Smooth muscle cell (in vitro differentiated cells): ENCODE measurements around the gene ATAD5. TPM values are rescaled to one million over a fixed set of nuclear protein-coding genes. Genes with fewer than 3 reads are reported as not detected.
"Not testable (repeated sequence)": the region's sequence is repeated elsewhere in the genome, so short reads cannot be mapped to it uniquely, and the experiment has no call there.

ENCODE experiments used
- DNase-seq: peaks from one replicate; lab custom pipeline; 2025; ENCODE audit not compliant: unreplicated experiment; lab: John Stamatoyannopoulos, UW
- H2AFZ ChIP-seq: fragments of 200-600 bp; sonication (generic); 2 replicates; pipeline ENCODE4 v1.6.0; 2016; ENCODE audit warnings: antibody characterized with exemption, low read depth, mild to moderate bottlenecking
- H3F3A ChIP-seq: fragments of 200-600 bp; sonication (generic); 2 replicates; pipeline ENCODE4 v1.6.0; 2017; ENCODE audit warnings: antibody characterized with exemption, low read depth
- H3K27ac ChIP-seq: fragments of 200-600 bp; sonication (generic); 2 replicates; pipeline ENCODE4 v1.5.1; 2016; ENCODE audit warnings: low read depth, mild to moderate bottlenecking
- H3K27me3 ChIP-seq: fragments of 200-600 bp; sonication (generic); 2 replicates; pipeline ENCODE4 v1.6.1; 2016; ENCODE audit warnings: low read depth, mild to moderate bottlenecking
- H3K36me3 ChIP-seq: fragments of 200-600 bp; sonication (generic); 2 replicates; pipeline ENCODE4 v1.5.1; 2016; ENCODE audit warnings: low read depth
- H3K4me1 ChIP-seq: fragments of 200-600 bp; sonication (generic); 2 replicates; pipeline ENCODE4 v1.5.1; 2016; ENCODE audit warnings: low read depth
- H3K4me2 ChIP-seq: fragments of 200-600 bp; sonication (generic); 2 replicates; pipeline ENCODE4 v1.6.0; 2016; ENCODE audit warnings: mild to moderate bottlenecking
- H3K4me3 ChIP-seq: fragments of 200-600 bp; sonication (generic); 2 replicates; pipeline ENCODE4 v1.5.1; 2016; ENCODE audit warnings: mild to moderate bottlenecking
- H3K79me2 ChIP-seq: fragments of 200-600 bp; sonication (generic); 2 replicates; pipeline ENCODE4 v1.6.0; 2016; ENCODE audit warnings: low read depth, mild to moderate bottlenecking
- H3K9ac ChIP-seq: fragments of 200-600 bp; sonication (generic); 2 replicates; pipeline ENCODE4 v1.6.0; 2016; ENCODE audit warnings: low read depth
- H3K9me3 ChIP-seq: fragments of 200-600 bp; sonication (generic); replicated peaks from 2 replicates; pipeline ENCODE4 v1.5.1; 2016; ENCODE audit warnings: low read depth
- H4K20me1 ChIP-seq: fragments of 200-600 bp; sonication (generic); 2 replicates; pipeline ENCODE4 v1.6.0; 2016; ENCODE audit warnings: low read depth
- CTCF ChIP-seq: fragments of 200-600 bp; sonication (generic); IDR thresholded peaks from 2 replicates; pipeline ENCODE4 v1.5.1; 2017; ENCODE audit warnings: borderline replicate concordance, mild to moderate bottlenecking, antibody characterized with exemption; ENCODE audit not compliant: insufficient read depth, poor library complexity, severe bottlenecking
- WGBS: methylation state at CpG from one replicate; pipeline ENCODE4 v1.1.7; 2016; ENCODE audit warnings: low lambda C conversion rate; 5-methylcytosine and 5-hydroxymethylcytosine counted together
- polyA plus RNA-seq: library from polyadenylated mRNA; unstranded; fragments of >200 nt; fragmentation: Nextera tagmentation; extraction: Ambion mirVana; gene quantifications from 2 replicates; pipeline ENCODE4 v1.2.1, GENCODE V29; 2016
- total RNA-seq: library from RNA; depleted of rRNA; stranded (reverse); fragments of >200 nt; gene quantifications from 2 replicates; pipeline ENCODE4 v1.2.3, GENCODE V29; 2014

The ATAD5 gene
- total and polyA plus RNA-seq, 2 experiments from 2014 or later, result 2.1 to 4.7 TPM

DNA sequence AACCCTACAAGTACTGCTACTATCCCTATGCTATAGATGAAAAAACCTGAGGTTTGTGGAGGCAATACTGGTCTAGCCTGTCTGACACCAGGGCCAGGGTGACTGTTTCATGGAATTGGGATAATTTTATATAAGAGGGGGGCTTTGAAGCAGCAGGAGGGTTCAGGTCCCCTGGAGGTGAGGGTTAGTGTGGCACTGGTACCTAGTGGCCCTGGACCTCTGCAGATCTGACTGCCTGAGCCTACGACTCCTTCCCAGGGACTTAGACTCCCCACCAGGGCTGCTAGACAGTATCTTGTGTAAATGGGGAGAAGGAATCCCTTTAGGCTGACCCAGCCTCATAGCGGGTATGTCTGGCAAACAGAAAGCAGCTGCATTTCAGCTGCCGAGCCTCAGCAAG, 96.8 kb downstream of the ATAD5 start:
- Histone ChIP-seq H3K4me1 (no peaks in the 10 kb centered on the region), H3K9ac (no peak overlapping the region), H3K27ac (no peak overlapping the region), H3K27me3 (peaks cover 13% of the 10 kb centered on the region), H3F3A (no peaks in the 10 kb centered on the region), H3K9me3 (no peaks in the 10 kb centered on the region), H4K20me1 (no peaks in the 10 kb centered on the region), H3K36me3 (no peaks in the 10 kb centered on the region), H3K4me2 (no peak overlapping the region), H3K79me2 (no peaks in the 10 kb centered on the region), H3K4me3 (no peak overlapping the region), H2AFZ (no peak overlapping the region)
- DNase-seq, result no peak
- no peak for TF ChIP-seq CTCF
- WGBS, result 95% methylated on average over 3 of the region's 3 CpGs

DNA sequence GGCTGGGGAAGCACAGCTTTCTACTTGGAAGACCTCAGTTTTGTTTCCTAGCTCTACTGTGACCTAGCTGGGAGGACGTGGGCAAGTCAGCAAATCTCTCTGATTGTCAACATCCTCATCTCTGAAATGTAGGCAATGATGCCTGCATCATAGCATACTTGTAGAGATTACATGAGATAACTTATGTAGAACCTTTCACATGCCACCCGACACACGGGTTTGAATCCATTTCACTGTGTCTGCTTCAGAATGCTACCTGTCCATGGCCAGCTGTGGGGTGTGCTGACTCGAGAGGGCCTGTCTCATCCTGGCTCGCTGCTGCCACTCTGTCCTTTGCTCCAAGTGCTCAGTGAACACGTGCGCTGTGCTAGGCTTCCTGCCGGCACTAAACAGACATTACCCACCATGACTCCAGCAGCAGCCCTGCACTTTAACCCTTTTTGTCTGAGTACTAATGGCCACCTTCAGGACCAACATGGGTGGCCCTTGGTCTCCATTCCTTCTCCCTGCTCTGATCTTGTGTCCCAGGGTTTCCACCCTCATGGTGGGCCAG, 97.4 kb downstream of the ATAD5 start:
- Histone ChIP-seq H4K20me1 (no peaks in the 10 kb centered on the region), H3K4me1 (no peaks in the 10 kb centered on the region), H3K4me2 (no peak overlapping the region), H2AFZ (no peak overlapping the region), H3K4me3 (no peak overlapping the region), H3K9me3 (no peaks in the 10 kb centered on the region), H3K36me3 (no peaks in the 10 kb centered on the region), H3F3A (no peaks in the 10 kb centered on the region), H3K27me3 (peaks cover 7% of the 10 kb centered on the region), H3K27ac (no peak overlapping the region), H3K9ac (no peak overlapping the region), H3K79me2 (no peaks in the 10 kb centered on the region)
- 77% methylated on average over 8 of the region's 8 CpGs for WGBS
- TF ChIP-seq CTCF, result no peak
- DNase-seq, result no peak

GRCh38 chr17:30929861-30930260, 98.1 kb downstream of the ATAD5 start:
- H3K4me1 ChIP-seq, H3K36me3 ChIP-seq, H4K20me1 ChIP-seq, H3F3A ChIP-seq, H2AFZ ChIP-seq, H3K4me2 ChIP-seq, H3K27me3 ChIP-seq, H3K4me3 ChIP-seq, DNase-seq, H3K27ac ChIP-seq, H3K9me3 ChIP-seq, H3K79me2 ChIP-seq, H3K9ac ChIP-seq: not testable (repeated sequence)
- 98% methylated on average over 3 of the region's 3 CpGs for WGBS

DNA sequence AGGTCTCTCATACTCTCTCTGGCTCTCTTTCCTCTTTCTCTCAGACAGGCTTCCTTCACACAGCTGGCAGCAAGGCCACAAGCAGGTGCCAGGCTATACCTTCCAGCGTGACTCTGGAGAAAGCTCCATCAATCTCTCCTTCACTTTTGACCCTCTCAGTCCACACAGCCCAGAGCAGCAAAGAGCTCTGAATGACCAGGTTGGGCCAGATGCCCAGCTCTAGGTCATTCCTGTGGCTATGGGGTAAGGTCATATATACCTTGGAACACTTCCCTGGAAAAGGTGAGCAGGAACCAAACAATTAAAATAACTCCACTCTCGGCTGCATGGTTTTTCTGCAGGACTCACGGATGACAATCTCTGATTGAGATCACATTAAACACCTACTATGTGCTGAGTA, 98.7 kb downstream of the ATAD5 start:
- Histone ChIP-seq H3K79me2 (no peaks in the 10 kb centered on the region), H3K27me3 (no peaks in the 10 kb centered on the region), H3K4me3 (no peak overlapping the region), H3K9me3 (no peaks in the 10 kb centered on the region), H3K4me2 (no peak overlapping the region), H4K20me1 (no peaks in the 10 kb centered on the region), H3K36me3 (no peaks in the 10 kb centered on the region), H3K27ac (no peak overlapping the region), H3K4me1 (no peaks in the 10 kb centered on the region), H2AFZ (no peak overlapping the region), H3K9ac (no peak overlapping the region), H3F3A (no peaks in the 10 kb centered on the region)
- no peak for DNase-seq
- no peak for TF ChIP-seq CTCF
- WGBS, result 92% methylated on average over 3 of the region's 3 CpGs

DNA sequence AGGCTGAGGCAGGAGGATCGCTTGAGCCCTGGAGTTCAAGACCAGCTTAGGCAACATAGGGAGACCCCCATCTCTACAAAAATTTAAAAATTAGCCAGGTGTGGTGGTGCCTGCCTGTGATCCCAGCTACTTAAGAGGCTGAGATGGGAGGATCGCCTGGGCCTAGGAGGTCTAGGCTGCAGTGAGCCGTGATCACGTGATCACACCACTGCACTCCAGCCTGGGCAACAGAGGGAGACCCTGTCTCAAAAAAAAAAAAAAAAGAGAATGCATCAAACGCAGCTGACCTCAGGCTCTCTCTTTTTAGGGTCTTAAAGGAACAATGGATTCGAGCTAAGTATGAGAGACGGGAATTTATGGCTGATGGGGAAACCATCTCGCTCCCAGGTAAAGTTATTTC, 99.8 kb downstream of the ATAD5 start:
- not testable (repeated sequence) for H3K4me1 ChIP-seq, H4K20me1 ChIP-seq, H3F3A ChIP-seq, H2AFZ ChIP-seq, H3K36me3 ChIP-seq, H3K4me2 ChIP-seq, H3K79me2 ChIP-seq, H3K4me3 ChIP-seq, H3K9me3 ChIP-seq, H3K9ac ChIP-seq, H3K27me3 ChIP-seq, H3K27ac ChIP-seq, DNase-seq
- 90% methylated on average over 8 of the region's 8 CpGs for WGBS
